ENCODE results near the gene SLC25A25. TPM values are rescaled to one million over a fixed set of nuclear protein-coding genes. Genes with fewer than 3 reads are reported as not detected.
A peak's percentile ranks its signal among the peaks of the same experiment; 100 is the strongest.

Gene SLC25A25
- total and polyA plus RNA-seq, 9 of the 15 experiments (the other 6 are each of a cell fraction or from before 2014, with no cell fraction given): 0.07 to 35.9 (median 23.2) TPM

- no peak for DNase-seq (ENCODE audit: extremely low read depth in 1 of 4, low spot score in 3 of 4)
- H3K9ac ChIP-seq (ENCODE audit: insufficient read depth in 1 of 2, low read depth in 2 of 2, low read length in 2 of 2): peak overlapping the region; percentile 42 to 99; a peak in 3 of 4 replicates
- CTCF ChIA-PET (ENCODE audit: low intra/inter-chr PET ratio): interaction anchor here (1.2 kb wide), 1 partner anchor 8 kb away, joined by 3 read pairs; no protein-coding TSS in a partner anchor
- WGBS (ENCODE audit: insufficient coverage, low coverage, missing lambda C conversion rate): 25% methylated on average over 10 of the region's 10 CpGs
- intact Hi-C loops (cut with micrococcal nuclease) (loop anchor here (1.0 to 10.0 kb wide), 4 partner anchors 69 to 287 kb away; partner anchors contain the start of genes CIZ1, GOLGA2 and SWI5), in situ Hi-C loops (cut with MboI) (no loop called here)
- no peaks in the 10 kb centered on the region for H3K9me3 ChIP-seq (replicated peaks; ENCODE audit: control insufficient read depth, insufficient read depth, low read depth, low read length)
- TF ChIP-seq FOXO4 (CRISPR knock-in tag; IDR thresholded peaks at IDR 0.05) (no peak), RBBP5 (IDR thresholded peaks at IDR 0.05; ENCODE audit: borderline replicate concordance, insufficient read depth, low read length, poor library complexity, severe bottlenecking) (peak; percentile 15), ZBTB7A (IDR thresholded peaks at IDR 0.05; ENCODE audit: borderline replicate concordance, control insufficient read depth, low read depth, low read length) (peak; percentile 24; the same call in 1 of the 2 replicates)
- H3K36me3 ChIP-seq (ENCODE audit: control insufficient read depth, insufficient read depth, low read length): peaks cover 54% of the 10 kb centered on the region
- ATAC-seq: no peak
- no peak overlapping the region for H2AFZ ChIP-seq (ENCODE audit: low read depth, low read length)
- POLR2A ChIA-PET: interaction anchor here (0.5 to 1.0 kb wide), 7 partner anchors 10 to 498 kb away, joined by 3 to 7 read pairs (median 3); no protein-coding TSS in a partner anchor
- H3K4me3 ChIP-seq: peak overlapping the region; percentile 98; the same call in 1 of the 2 replicates
- TSS peak; percentile 56 for BruUV-seq (replicated peaks)
- H3K79me2 ChIP-seq (ENCODE audit: control insufficient read depth, insufficient read depth, low read length): peaks cover 38% of the 10 kb centered on the region
- H3K27me3 ChIP-seq (ENCODE audit: control insufficient read depth in 2 of 2, insufficient read depth in 2 of 2, low read length in 2 of 2): no peaks in the 10 kb centered on the region
- H3K27ac ChIP-seq (ENCODE audit: extremely low read depth, low read depth, low read length): peak overlapping the region; percentile 9; the same call in 1 of the 3 replicates
- H4K20me1 ChIP-seq (replicated peaks; ENCODE audit: control insufficient read depth, insufficient read depth, low read length): peaks cover 8% of the 10 kb centered on the region; the same call in 1 of the 2 replicates
- no peaks in the 10 kb centered on the region for H3K9me1 ChIP-seq (ENCODE audit: control insufficient read depth, insufficient read depth, low read length)
- peak overlapping the region; percentile 95 for H3K4me2 ChIP-seq (ENCODE audit: insufficient read depth, low read length)
- H3K4me1 ChIP-seq (replicated peaks in 1 of 2; ENCODE audit: control insufficient read depth in 2 of 2, insufficient read depth in 2 of 2, low read length in 2 of 2): peaks cover 10 to 50% of the 10 kb centered on the region in 2 experiments
- FAIRE-seq: peak; percentile 76
Measured at GRCh38 chr9:128125580-128126354, 57.7 kb downstream of the SLC25A25 start.
